Measurements from ENCODE around the gene BARX2.
A peak's percentile ranks its signal among the peaks of the same experiment; 100 is the strongest.
"Not testable (repeated sequence)": the region's sequence is repeated elsewhere in the genome, so short reads cannot be mapped to it uniquely, and the experiment has no call there.

The BARX2 gene, protein sequence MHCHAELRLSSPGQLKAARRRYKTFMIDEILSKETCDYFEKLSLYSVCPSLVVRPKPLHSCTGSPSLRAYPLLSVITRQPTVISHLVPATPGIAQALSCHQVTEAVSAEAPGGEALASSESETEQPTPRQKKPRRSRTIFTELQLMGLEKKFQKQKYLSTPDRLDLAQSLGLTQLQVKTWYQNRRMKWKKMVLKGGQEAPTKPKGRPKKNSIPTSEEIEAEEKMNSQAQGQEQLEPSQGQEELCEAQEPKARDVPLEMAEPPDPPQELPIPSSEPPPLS

GRCh38 chr11:129375751-129376657 is at the start of gene BARX2:
BARX2 (plus strand) TSS chr11:129375848; CDS start chr11:129376036, 188 bp downstream.
- DNase-seq (ENCODE audit: low read depth), result no peak

GRCh38 chr11:129326921-129327320 is 48.7 kb upstream of the BARX2 start:
- DNase-seq (ENCODE audit: low read depth), result no peak

DNA sequence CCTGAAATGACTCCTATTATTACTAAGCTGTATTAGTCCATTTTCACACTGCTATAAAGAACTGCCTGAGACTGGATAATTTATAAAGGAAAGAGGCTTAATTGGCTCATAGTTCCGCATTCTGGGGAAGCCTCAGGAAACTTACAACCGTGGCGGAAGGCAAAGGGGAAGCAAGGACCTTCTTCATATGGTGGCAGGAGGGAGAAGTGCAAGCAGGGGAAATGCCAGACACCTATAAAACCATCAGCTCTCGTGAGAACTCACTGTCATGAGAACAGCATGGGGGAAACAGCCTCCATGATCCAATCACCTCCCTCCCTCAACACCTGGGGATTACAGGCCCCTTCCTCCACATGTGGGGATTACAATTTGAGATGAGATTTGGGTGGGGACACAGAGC is 47.9 kb upstream of the BARX2 start:
- DNase-seq (ENCODE audit: low read depth), result not testable (repeated sequence)

DNA sequence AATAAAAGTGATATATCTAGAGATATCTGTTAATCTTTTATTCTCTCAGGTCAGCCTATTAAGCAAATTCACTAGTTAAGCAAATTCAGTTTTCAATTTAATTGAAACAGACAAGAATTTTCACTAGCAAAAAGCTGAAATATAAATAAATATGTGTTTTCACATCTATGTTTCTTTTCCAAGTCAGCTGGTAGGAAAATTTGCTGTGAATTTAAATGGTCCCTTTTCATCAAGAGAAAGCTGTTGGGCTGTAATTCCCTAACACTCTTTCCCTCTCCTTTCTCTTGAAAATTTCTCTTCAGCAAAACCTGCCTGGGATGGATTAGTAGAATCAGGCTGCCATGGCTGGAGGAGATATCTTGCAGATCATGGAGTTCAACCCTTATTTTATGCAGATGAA is 46.9 kb upstream of the BARX2 start:
- DNase-seq (ENCODE audit: low read depth), result no peak

DNA sequence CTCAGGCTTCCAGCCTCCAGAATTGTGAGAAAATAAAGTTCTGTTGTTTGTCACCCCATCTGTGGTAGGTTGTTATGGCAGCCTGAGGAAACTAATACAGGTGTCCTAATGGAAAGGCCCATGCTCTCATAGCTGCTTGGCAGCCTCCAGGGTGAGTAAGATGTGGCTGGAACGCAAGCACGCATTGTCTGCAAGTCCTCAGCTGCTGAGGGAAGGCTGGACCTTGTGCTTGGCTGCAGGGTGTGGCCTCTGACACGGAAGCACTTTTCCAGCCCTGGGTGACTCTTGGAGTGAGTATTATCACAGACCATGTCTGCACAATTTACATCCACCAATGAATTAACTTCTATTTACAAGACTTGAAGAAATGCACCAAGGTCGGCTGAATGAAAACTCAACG is 44.4 kb upstream of the BARX2 start:
- DNase-seq (ENCODE audit: low read depth), result no peak

GRCh38 chr11:129331871-129332274 is 43.8 kb upstream of the BARX2 start:
- peak; percentile 16 for DNase-seq (ENCODE audit: low read depth)

- no peak for DNase-seq (ENCODE audit: low read depth)
Observed at GRCh38 chr11:129333873-129334272, 41.8 kb upstream of the BARX2 start.

DNA sequence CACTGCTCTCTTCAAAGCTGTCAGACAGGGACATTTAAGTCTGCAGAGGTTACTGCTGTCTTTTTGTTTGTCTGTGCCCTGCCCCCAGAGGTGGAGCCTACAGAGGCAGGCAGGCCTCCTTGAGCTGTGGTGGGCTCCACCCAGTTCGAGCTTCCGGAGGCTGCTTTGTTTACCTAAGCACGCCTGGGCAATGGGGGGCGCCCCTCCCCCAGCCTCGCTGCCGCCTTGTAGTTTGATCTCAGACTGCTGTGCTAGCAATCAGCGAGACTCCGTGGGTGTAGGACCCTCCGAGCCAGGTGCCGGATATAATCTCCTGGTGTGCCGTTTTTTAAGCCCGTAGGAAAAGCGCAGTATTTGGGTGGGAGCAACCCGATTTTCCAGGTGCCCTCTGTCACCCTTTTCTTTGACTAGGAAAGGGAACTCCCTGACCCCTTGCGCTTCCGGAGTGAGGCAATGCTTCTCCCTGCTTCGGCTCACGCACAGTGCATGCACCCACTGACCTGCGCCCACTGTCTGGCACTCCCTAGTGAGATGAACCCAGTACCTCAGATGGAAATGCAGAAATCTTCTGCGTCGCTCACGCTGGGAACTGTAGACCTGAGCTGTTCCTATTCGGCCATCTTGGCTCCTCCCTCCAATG is 31.2 kb upstream of the BARX2 start:
- not testable (repeated sequence) for DNase-seq (ENCODE audit: low read depth)

- DNase-seq (ENCODE audit: low read depth), result no peak
Observed at GRCh38 chr11:129346916-129347315, 28.7 kb upstream of the BARX2 start.

DNA sequence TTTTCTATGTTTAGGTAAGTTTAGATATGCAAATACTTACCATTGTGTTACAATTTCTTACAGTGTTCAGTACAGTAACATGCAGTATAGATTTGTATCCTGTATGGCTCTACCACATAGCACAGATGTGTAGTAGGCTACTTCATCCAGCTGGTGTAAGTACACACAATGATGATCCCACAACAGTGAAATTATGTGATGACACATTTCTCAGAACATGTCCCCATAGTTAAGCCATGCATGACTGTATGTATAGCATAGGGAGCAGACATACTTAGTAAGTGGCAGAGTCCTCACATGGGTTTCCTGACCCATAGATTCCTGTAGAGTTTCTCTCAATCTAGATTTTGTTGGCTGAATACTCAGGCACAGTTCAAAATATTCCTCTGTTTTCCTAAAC is 26.8 kb upstream of the BARX2 start:
- DNase-seq (ENCODE audit: low read depth), result no peak

- no peak for DNase-seq (ENCODE audit: low read depth)
Observed at GRCh38 chr11:129352676-129353075, 23.0 kb upstream of the BARX2 start.

- no peak for DNase-seq (ENCODE audit: low read depth)
Observed at GRCh38 chr11:129354691-129355090, 21.0 kb upstream of the BARX2 start.

GRCh38 chr11:129359748-129360147 is 15.9 kb upstream of the BARX2 start:
- no peak for DNase-seq (ENCODE audit: low read depth)

- peak; percentile 11 for DNase-seq (ENCODE audit: low read depth)
Observed at GRCh38 chr11:129364143-129364654, 11.4 kb upstream of the BARX2 start.

DNA sequence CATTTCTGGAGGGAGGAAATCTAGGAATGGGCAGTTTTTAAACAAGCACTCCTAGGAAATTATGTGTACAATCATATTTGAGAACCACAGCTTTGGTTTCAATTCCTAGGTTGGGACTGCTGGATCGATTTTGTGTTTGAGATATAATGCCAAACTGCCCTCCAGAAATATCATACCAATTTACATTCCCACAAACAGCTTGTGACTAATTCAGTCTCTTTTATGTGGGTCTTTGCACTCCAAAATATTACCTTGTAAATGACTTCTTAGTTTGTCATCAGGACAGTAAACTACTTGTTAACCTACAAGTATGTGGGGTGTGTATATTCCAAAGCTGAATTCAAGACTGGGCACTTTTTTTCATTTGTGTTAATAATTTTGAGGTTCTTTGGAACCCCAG is 9.8 kb upstream of the BARX2 start:
- DNase-seq (ENCODE audit: low read depth), result no peak

GRCh38 chr11:129366737-129367597 is 8.7 kb upstream of the BARX2 start:
- DNase-seq (ENCODE audit: low read depth), result no peak

DNA sequence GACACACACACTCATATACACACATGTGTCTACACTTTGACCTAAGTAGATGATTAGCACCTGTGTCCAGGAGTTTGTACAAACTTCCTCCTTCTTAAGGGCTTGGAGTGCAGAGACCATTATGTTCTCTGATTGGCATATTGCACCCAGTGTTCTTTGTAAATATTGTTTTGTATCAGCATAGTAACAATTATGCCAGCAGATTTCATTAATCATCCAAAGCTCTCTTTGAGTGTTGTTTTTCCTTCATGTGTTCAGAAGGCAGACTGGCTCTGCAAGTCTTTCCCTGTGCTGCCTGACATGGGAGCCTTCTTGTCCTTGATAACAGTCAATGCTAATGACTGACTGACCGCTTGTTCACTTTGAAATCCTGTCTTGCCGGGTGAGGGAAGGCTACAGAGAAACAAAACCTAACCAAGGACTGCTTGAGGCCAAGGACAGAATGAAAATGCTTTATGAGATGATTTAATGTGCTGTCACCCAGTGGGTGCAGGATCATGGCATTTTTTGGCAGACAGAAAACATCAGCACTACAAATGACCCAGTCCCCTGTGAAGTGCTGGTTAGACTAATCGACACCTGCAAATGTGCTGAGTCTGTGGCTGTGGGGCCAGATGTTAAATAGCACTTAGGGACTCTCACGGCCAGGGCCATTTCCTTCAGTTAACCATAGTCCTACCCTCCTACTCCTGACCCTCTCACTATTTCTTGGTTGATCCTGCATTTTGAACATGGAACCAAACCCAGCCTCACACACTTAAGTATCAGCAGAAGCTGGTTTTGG is 6.6 kb upstream of the BARX2 start:
- DNase-seq (ENCODE audit: low read depth), result no peak

DNA sequence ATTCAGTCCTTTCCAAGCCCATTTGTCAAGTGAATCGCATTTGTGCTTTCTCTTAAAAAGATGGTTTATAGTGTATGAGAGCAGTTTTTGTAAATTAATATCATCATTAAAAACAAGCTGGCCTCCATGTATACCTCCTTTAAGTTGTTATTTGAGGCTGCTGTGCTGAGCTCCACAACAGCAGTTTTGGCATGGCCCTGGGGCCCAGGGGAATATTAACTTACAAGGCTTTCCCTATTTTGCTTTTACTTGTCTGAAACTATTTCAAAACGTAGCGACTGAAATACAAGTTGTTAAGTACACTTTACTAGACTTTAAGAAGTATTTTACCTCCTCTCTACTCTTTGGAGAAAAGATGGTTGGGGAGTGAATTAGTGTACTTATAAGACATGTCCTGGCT is 4.9 kb upstream of the BARX2 start:
- DNase-seq (ENCODE audit: low read depth), result no peak

- no peak for DNase-seq (ENCODE audit: low read depth)
Observed at GRCh38 chr11:129372609-129373488, 2.8 kb upstream of the BARX2 start.

DNA sequence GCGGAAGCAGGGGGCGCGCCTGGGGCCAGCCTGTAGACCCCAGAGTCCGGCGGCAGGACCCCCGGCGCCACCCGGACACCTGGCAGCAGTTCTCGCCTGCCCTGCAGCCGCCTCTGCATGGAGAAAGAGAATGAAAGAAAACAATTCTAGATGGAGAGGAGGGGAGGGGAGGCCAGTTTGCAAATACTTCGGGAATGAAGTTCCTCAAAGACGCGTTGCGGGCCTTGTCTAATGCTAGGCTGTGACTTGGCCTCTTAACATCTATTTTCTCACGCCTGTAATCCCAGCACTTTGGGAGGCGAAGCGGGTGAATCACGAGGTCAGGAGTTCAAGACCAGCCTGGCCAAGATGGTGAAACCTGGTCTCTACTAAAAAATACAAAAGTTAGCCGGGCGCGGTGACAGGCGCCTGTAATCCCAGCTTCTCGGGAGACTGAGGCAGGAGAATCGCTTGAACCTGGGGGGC is 2.1 kb upstream of the BARX2 start:
- DNase-seq (ENCODE audit: low read depth), result no peak
